Heart left ventricle (tissue), 16 donors: ENCODE results near the gene NPPB. TPM values are rescaled to one million over a fixed set of nuclear protein-coding genes. Genes with fewer than 3 reads are reported as not detected.

ENCODE experiments used
- ATAC-seq, 4 donors: fragments of 200-7000 bp; cut with Tn5 transposase; one replicate each; pipeline ENCODE4 v1.9.1; 2020 to 2022; ENCODE audit warnings: moderate library complexity in 4 of 4, mild to moderate bottlenecking in 3 of 4, moderate number of reproducible peaks in 1 of 4
- DNase-seq, 5 donors: peaks; one replicate each; pipeline ENCODE4 v3.0.0-alpha.2; 2020
- H3K27ac ChIP-seq, 12 donors: fragments of 200-600 bp; sonication (generic) in 4 of 12; one replicate each; pipeline versions ENCODE4 v1.5.0 to v1.8.0; 2016 to 2022; ENCODE audit warnings: mild to moderate bottlenecking in 2 of 12
- H3K27me3 ChIP-seq, 9 donors: fragments of 200-600 bp; sonication (generic) in 2 of 9; one replicate each; pipeline versions ENCODE4 v1.5.1 to v1.8.0; 2016 to 2022; ENCODE audit warnings: mild to moderate bottlenecking in 3 of 9
- H3K36me3 ChIP-seq, 9 donors: fragments of 200-600 bp; sonication (generic) in 2 of 9; one replicate each; pipeline versions ENCODE4 v1.5.0 to v1.8.0; 2018 to 2022; ENCODE audit warnings: mild to moderate bottlenecking in 2 of 9
- H3K4me1 ChIP-seq, 12 donors: fragments of 200-600 bp; sonication (generic) in 4 of 12; one replicate each; pipeline versions ENCODE4 v1.5.0 to v1.8.0; 2016 to 2022; ENCODE audit warnings: mild to moderate bottlenecking in 3 of 12
- H3K4me3 ChIP-seq, 12 donors: fragments of 200-600 bp; sonication (generic) in 4 of 12; one replicate each; pipeline versions ENCODE4 v1.5.0 to v1.8.0; 2017 to 2022; ENCODE audit warnings: mild to moderate bottlenecking in 9 of 12, moderate library complexity in 4 of 12
- H3K9me3 ChIP-seq, 12 donors: fragments of 200-600 bp; sonication (generic) in 4 of 12; one replicate each; pipeline versions ENCODE4 v1.5.0 to v1.8.0; 2016 to 2022; ENCODE audit warnings: mild to moderate bottlenecking in 1 of 12
- POLR2A ChIP-seq, 2 donors: fragments of 450-650 bp; IDR thresholded peaks; one replicate each; pipeline ENCODE4 v1.6.1; 2017; ENCODE audit warnings: antibody characterized with exemption in 2 of 2, mild to moderate bottlenecking in 2 of 2, moderate library complexity in 2 of 2
- WGBS, 4 donors: extraction: QIAGEN DNeasy Blood & Tissue Kit in 2 of 4; methylation state at CpG; one replicate each; pipeline versions ENCODE4 v1.1.5 to v1.1.7; 2013 to 2018; 5-methylcytosine and 5-hydroxymethylcytosine counted together
- intact Hi-C, 10 donors: fragments of 100-400 bp; cut with DNase I; formaldehyde crosslinking; loops; one replicate each; pipeline versions ENCODE4 v1.11.1 to v1.14.2; 2022
- polyA plus RNA-seq, 2 donors: library from polyadenylated mRNA; stranded (reverse); fragments of 200-250 nt; gene quantifications; one replicate each; pipeline ENCODE4 v1.2.3, GENCODE V29; 2013
- total RNA-seq, 9 donors: library from RNA; depleted of rRNA in 2 of 9; stranded (reverse); fragments of >200 nt in 2 of 9; fragmentation: NEBNext Ultra II Directional in 3 of 9; extraction: Animal tissue kit (Norgen Biotek cat#: 25700) in 3 of 9; gene quantifications; one replicate each; pipeline versions ENCODE4 v1.1.0 to v1.2.4, GENCODE V29; 2016 to 2023
- TF ChIP-seq, protein P1 (sequence below), 12 donors: fragments of 200-600 bp; sonication (generic) in 4 of 12; IDR thresholded peaks; one replicate each; pipeline versions ENCODE4 v1.5.0 to v1.8.0; 2018 to 2022; ENCODE audit warnings: antibody characterized with exemption in 12 of 12, mild to moderate bottlenecking in 5 of 12
- donor health status: ischemic (EF 13 %, LVEDD 7.1; RV severe dilation, severe dysfunction).
- donor health status: healthy with polysubstance abuse.
- donor health status: DM: no; HTN: yes; CAD: no.
- donor health status: DM: no; HTN: no; CAD: no.
- donor health status: ischemic (EF 25% LVEDD 6.9; RV normal size, moderate dysfunction).
- donor health status: ischemic (EF 25% LVEDD 5.7; RV mildly dilated, moderate dysfunction).
- donor health status: healthy.
- donor health status: DM: yes; HTN: yes; CAD: no.
- donor health status: ischemic (EF 35%, LVEDD 5.7; RV mildly dilated, moderate dysfunction).
- donor health status: nonischemic (EF 11% LVEDD 7.7; RV severe dilation, severe dysfunction).
- donor health status: DM: yes; HTN: yes; CAD: no.
- donor health status: PGD.
- donor health status: ischemic (EF 29% LVEDD 5.4; RV normal size, mild dysfunction).
- donor health status: nonischemic (EF 23%, LVEDD 6.1; RV moderate dilation, normal function).

The NPPB gene
- total and polyA plus RNA-seq, 11 donors = 14.4 to 7,924 (median 252) TPM

DNA sequence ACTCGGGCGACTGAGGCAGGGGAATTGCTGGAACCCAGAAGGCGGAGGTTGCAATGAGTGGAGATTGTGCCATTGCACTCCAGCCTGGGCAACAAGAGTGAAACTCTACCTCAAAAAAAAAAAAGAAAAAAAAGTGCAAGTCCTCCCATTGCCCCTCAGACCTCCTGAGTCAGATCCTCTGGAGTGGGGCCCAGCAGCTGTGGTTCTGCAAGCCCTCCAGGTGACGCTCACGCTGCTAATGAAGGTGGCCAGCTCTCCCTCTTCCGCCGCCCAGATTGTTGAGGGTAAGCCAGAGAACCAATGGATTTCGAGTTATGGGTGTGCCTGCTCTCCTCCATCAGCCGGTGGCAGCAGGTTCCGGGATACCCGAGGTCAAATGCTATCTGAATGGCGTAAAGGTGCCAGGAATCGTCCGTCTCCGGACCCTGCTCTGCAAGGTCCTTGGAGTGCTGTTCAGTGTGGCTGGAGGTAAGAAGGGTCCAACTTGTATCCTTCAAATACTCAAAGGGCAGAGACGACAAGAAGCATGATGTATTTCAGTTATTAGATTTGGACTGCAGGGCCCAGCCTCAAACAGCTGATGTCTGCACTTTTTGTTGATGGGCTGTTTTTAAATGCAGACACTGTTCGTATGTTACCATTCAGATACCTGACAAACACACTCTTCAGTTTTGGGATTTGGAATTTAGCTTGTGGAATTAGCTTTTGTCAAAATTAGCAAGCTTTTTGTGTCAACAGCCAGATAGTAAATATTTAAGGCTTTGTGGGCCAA is 35.2 kb downstream of the NPPB start:
- no peak for TF ChIP-seq POLR2A (IDR thresholded peaks at IDR 0.05)
- TF ChIP-seq, protein P1, sequence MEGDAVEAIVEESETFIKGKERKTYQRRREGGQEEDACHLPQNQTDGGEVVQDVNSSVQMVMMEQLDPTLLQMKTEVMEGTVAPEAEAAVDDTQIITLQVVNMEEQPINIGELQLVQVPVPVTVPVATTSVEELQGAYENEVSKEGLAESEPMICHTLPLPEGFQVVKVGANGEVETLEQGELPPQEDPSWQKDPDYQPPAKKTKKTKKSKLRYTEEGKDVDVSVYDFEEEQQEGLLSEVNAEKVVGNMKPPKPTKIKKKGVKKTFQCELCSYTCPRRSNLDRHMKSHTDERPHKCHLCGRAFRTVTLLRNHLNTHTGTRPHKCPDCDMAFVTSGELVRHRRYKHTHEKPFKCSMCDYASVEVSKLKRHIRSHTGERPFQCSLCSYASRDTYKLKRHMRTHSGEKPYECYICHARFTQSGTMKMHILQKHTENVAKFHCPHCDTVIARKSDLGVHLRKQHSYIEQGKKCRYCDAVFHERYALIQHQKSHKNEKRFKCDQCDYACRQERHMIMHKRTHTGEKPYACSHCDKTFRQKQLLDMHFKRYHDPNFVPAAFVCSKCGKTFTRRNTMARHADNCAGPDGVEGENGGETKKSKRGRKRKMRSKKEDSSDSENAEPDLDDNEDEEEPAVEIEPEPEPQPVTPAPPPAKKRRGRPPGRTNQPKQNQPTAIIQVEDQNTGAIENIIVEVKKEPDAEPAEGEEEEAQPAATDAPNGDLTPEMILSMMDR (IDR thresholded peaks at IDR 0.05) = no peak
- intact Hi-C loops = no loop called here
- H3K4me1 ChIP-seq = no peaks in the 10 kb centered on the region
- H3K27me3 ChIP-seq = no peaks in the 10 kb centered on the region
- H3K4me3 ChIP-seq = no peak overlapping the region
- peaks cover 0 to 100% (median 92%) of the 10 kb centered on the region in 9 donors for H3K36me3 ChIP-seq
- H3K9me3 ChIP-seq = no peaks in the 10 kb centered on the region
- no peak overlapping the region for H3K27ac ChIP-seq
- no peak for ATAC-seq
- DNase-seq = no peak
- 87 to 94% (median 91%) methylated on average over 12 to 17 of the region's 17 CpGs for WGBS, 4 donors

DNA sequence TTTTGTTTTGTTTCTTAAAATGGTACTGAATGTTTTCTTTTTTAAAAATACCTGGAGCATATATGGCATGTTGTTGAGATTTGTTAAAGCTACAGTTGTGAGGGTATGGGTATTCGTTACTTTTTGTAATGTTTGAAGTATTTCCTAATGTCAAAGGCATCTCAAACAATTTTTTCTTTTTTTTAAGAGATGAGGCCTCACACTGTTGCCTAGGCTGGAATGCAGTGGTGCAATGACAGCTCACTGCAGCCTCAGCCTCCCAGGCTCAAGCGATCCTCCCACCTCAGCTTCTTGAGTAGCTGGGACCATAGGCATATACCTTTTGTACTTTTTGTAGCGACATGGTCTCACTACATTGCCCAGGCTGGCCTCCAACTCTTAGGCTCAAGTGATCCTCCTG is 36.7 kb downstream of the NPPB start:
- Histone ChIP-seq H3K4me3 (no peak overlapping the region), H3K36me3 (peaks cover 0 to 100% (median 92%) of the 10 kb centered on the region in 9 donors), H3K9me3 (no peaks in the 10 kb centered on the region), H3K27ac (peak overlapping the region in 1 of 12 donors; percentile 0), H3K4me1 (no peaks in the 10 kb centered on the region), H3K27me3 (no peaks in the 10 kb centered on the region)
- no peak for TF ChIP-seq POLR2A (IDR thresholded peaks at IDR 0.05)
- TF ChIP-seq, protein P1 (IDR thresholded peaks at IDR 0.05) = no peak
- WGBS, 4 donors = 74 to 84% (median 77%) methylated on average over 3 of the region's 3 CpGs
- ATAC-seq = no peak
- DNase-seq = no peak
- intact Hi-C loops = no loop called here

DNA sequence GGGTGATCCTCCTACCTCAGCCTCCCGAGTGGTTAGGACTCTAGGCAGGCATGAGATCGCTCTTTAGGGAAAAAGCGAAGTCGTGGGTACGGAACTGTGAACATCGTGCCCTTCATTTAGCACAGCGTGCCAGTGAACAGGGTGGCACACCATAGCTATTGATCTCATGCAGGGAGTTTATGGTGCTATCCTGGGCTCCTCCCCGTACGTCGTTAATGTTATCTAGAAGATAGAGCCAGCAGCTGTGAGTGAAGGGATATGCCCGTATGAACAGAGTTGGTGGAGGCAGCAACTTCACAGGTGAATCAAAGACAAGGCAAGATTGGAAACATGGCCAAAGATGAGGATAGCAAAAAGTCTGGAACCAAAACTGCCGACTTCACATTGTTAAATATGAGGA is 41.6 kb downstream of the NPPB start:
- Histone ChIP-seq H3K27me3 (no peaks in the 10 kb centered on the region), H3K27ac (no peak overlapping the region), H3K9me3 (no peaks in the 10 kb centered on the region), H3K36me3 (peaks cover 3 to 95% (median 74%) of the 10 kb centered on the region in 9 donors), H3K4me3 (no peak overlapping the region), H3K4me1 (peaks cover 0 to 12% (median 0%) of the 10 kb centered on the region in 12 donors)
- 80 to 86% (median 86%) methylated on average over 12 of the region's 12 CpGs for WGBS, 4 donors
- no peak for DNase-seq
- intact Hi-C loops = no loop called here
- TF ChIP-seq, protein P1 (IDR thresholded peaks at IDR 0.05) = no peak
- TF ChIP-seq POLR2A (IDR thresholded peaks at IDR 0.05) = no peak
- no peak for ATAC-seq

DNA sequence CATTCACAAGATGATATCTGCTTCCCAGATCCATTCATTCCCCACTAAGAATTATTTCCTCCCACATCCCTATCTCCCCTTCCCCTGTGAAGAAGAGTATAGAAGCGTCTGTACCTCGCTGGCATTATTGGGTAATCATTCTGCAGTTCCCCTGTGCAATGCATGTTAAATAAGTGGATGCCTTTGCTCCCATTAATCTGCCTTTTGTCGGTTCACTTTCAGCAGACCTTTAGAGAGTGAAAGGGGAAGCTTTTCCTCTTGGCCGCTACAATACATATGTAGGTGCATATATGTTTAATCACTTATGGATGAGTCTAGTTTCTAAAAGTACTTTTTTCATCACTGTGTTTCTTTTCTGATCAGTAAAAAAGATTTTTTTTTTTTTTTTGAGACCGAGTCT is 45.7 kb downstream of the NPPB start:
- DNase-seq (no peak), ATAC-seq (no peak)
- peaks cover 0 to 33% (median 9%) of the 10 kb centered on the region in 12 donors for H3K4me1 ChIP-seq
- H3K36me3 ChIP-seq = peaks cover 3 to 94% (median 75%) of the 10 kb centered on the region in 9 donors
- WGBS, 4 donors = 84 to 91% (median 88%) methylated on average over 5 of the region's 5 CpGs
- intact Hi-C loops = no loop called here
- H3K4me3 ChIP-seq = no peak overlapping the region
- H3K27me3 ChIP-seq = no peaks in the 10 kb centered on the region
- H3K9me3 ChIP-seq = no peaks in the 10 kb centered on the region
- TF ChIP-seq, protein P1 (IDR thresholded peaks at IDR 0.05) = no peak
- TF ChIP-seq POLR2A (IDR thresholded peaks at IDR 0.05) = no peak
- H3K27ac ChIP-seq = no peak overlapping the region

Other genes with a start within 250 kb of the NPPB start
- 1 to 10 TPM in 8 of 9 donors, under 1 TPM in 1; 0.83 to 7.5 (median 2.1) TPM for gene FBXO2, start 204.5 kb downstream of the NPPB start, total RNA-seq
- gene FBXO2, start 204.5 kb downstream of the NPPB start, polyA plus RNA-seq = 1 to 10 TPM; 2.5 to 4.6 TPM
- gene FBXO44, start 204.1 kb downstream of the NPPB start, total RNA-seq = 10 to 100 TPM in 8 of 9 donors, 1 to 10 TPM in 1; 9.8 to 19.1 (median 15.1) TPM
- 10 to 100 TPM; 16.6 to 18.1 TPM for gene FBXO44, start 204.1 kb downstream of the NPPB start, polyA plus RNA-seq
- gene FBXO6, start 194.7 kb downstream of the NPPB start, total RNA-seq = 10 to 100 TPM in 4 of 9 donors, 1 to 10 TPM in 5; 5.6 to 23.3 (median 8.3) TPM
- 10 to 100 TPM in 1 of 2 donors, 1 to 10 TPM in 1; 5.6 to 10.9 TPM for gene FBXO6, start 194.7 kb downstream of the NPPB start, polyA plus RNA-seq
- 10 to 100 TPM; 15.9 to 47.1 (median 18.5) TPM for gene MAD2L2, start 177.8 kb downstream of the NPPB start, total RNA-seq
- 10 to 100 TPM; 17.2 to 54.2 TPM for gene MAD2L2, start 177.8 kb downstream of the NPPB start, polyA plus RNA-seq
- gene DRAXIN, start 167.2 kb downstream of the NPPB start, total RNA-seq = under 1 TPM in 5 of 9 donors, not detected in 4; 0.09 to 0.29 (median 0.12) TPM
- gene DRAXIN, start 167.2 kb downstream of the NPPB start, polyA plus RNA-seq = under 1 TPM; 0.03 to 0.04 TPM
- gene AGTRAP, start 122.8 kb downstream of the NPPB start, total RNA-seq = 10 to 100 TPM; 11.8 to 36.7 (median 24.5) TPM
- 100 to 1,000 TPM in 1 of 2 donors, 10 to 100 TPM in 1; 18.2 to 134 TPM for gene AGTRAP, start 122.8 kb downstream of the NPPB start, polyA plus RNA-seq
- gene C1orf167, start 96.8 kb downstream of the NPPB start, total RNA-seq = 1 to 10 TPM; 1.5 to 7.6 (median 3.1) TPM
- 1 to 10 TPM; 4.1 to 4.9 TPM for gene C1orf167, start 96.8 kb downstream of the NPPB start, polyA plus RNA-seq
- 10 to 100 TPM; 26.9 to 61.2 (median 38.1) TPM for gene MTHFR, start 53.0 kb downstream of the NPPB start, total RNA-seq
- 10 to 100 TPM; 21.9 to 45.9 TPM for gene MTHFR, start 53.0 kb downstream of the NPPB start, polyA plus RNA-seq
- gene CLCN6, start 52.8 kb downstream of the NPPB start, total RNA-seq = 10 to 100 TPM; 11.6 to 21.5 (median 17.2) TPM
- 10 to 100 TPM; 10.2 to 17.2 TPM for gene CLCN6, start 52.8 kb downstream of the NPPB start, polyA plus RNA-seq
- gene NPPA, start 11.2 kb downstream of the NPPB start, total RNA-seq = 1,000 to 10,000 TPM in 1 of 9 donors, 100 to 1,000 TPM in 8; 126 to 3,156 (median 279) TPM
- 1,000 to 10,000 TPM in 1 of 2 donors, 10 to 100 TPM in 1; 59.9 to 1,418 TPM for gene NPPA, start 11.2 kb downstream of the NPPB start, polyA plus RNA-seq
- 100 to 1,000 TPM in 1 of 9 donors, 10 to 100 TPM in 8; 37.1 to 106 (median 41.3) TPM for gene KIAA2013, start 67.5 kb upstream of the NPPB start, total RNA-seq
- gene KIAA2013, start 67.5 kb upstream of the NPPB start, polyA plus RNA-seq = 10 to 100 TPM; 29.3 to 57.4 TPM
- 100 to 1,000 TPM in 1 of 9 donors, 10 to 100 TPM in 8; 37.5 to 104 (median 50.1) TPM for gene PLOD1, start 75.8 kb upstream of the NPPB start, total RNA-seq
- 100 to 1,000 TPM in 1 of 2 donors, 10 to 100 TPM in 1; 38.3 to 108 TPM for gene PLOD1, start 75.8 kb upstream of the NPPB start, polyA plus RNA-seq
- 100 to 1,000 TPM; 398 to 900 (median 632) TPM for gene MFN2, start 121.5 kb upstream of the NPPB start, total RNA-seq
- 100 to 1,000 TPM; 263 to 374 TPM for gene MFN2, start 121.5 kb upstream of the NPPB start, polyA plus RNA-seq
- 10 to 100 TPM; 11.3 to 53.5 (median 17.4) TPM for gene MIIP, start 160.6 kb upstream of the NPPB start, total RNA-seq
- gene MIIP, start 160.6 kb upstream of the NPPB start, polyA plus RNA-seq = 10 to 100 TPM; 20.3 to 33.6 TPM
- 1 to 10 TPM in 2 of 9 donors, under 1 TPM in 7; 0.51 to 4.5 (median 0.75) TPM for gene TNFRSF8, start 204.4 kb upstream of the NPPB start, total RNA-seq
- gene TNFRSF8, start 204.4 kb upstream of the NPPB start, polyA plus RNA-seq = 1 to 10 TPM in 1 of 2 donors, under 1 TPM in 1; 1.00 to 1.1 TPM